H1 (cell line): Measurements from ENCODE around the gene TAGLN3. TPM values are rescaled to one million over a fixed set of nuclear protein-coding genes. Genes with fewer than 3 reads are reported as not detected.

ENCODE experiments used
- CTCF ChIA-PET: fragments of 300-600 bp; sonication (Branson Sonifier 250); formaldehyde crosslinking; loops from one replicate; lab custom pipeline; 2021; ENCODE audit not compliant: partially characterized antibody; lab: Charles Lee
- POLR2A ChIA-PET: fragments of 300-600 bp; sonication (Branson Sonifier 250); formaldehyde crosslinking; loops from one replicate; lab custom pipeline; 2021; ENCODE audit warnings: inconsistent platforms; ENCODE audit not compliant: partially characterized antibody; lab: Charles Lee
- DNase-seq, 2 experiments: peaks; one replicate each; pipeline versions ENCODE4 v3.0.0 to v3.0.0-alpha.2; 2010 to 2022; ENCODE audit warnings: low spot score in 2 of 2, low read depth in 1 of 2, mixed read lengths in 1 of 2
- FAIRE-seq: peaks from 2 replicates; lab custom pipeline; 2011; peaks lifted over from hg19 to GRCh38; lab: Jason Lieb, UNC
- H2AFZ ChIP-seq: 2 replicates; pipeline ENCODE4 v1.8.1; 2012; ENCODE audit warnings: low read length, inconsistent platforms
- H2AK5ac ChIP-seq: 2 replicates; pipeline ENCODE4 v1.6.1; 2013; ENCODE audit warnings: low read depth, low read length
- H2BK120ac ChIP-seq: replicated peaks from 2 replicates; pipeline ENCODE3; 2013; ENCODE audit warnings: low read depth, low read length, inconsistent platforms
- H2BK12ac ChIP-seq: 2 replicates; pipeline ENCODE4 v1.6.1; 2013; ENCODE audit warnings: low read depth, low read length
- H2BK15ac ChIP-seq: 2 replicates; pipeline ENCODE4 v1.6.1; 2013; ENCODE audit warnings: low read length
- H2BK20ac ChIP-seq: 2 replicates; pipeline ENCODE4 v1.6.1; 2013; ENCODE audit warnings: low read length
- H2BK5ac ChIP-seq: 2 replicates; pipeline ENCODE4 v1.6.1; 2013; ENCODE audit warnings: low read depth, low read length
- H3K14ac ChIP-seq: 2 replicates; pipeline ENCODE4 v1.6.1; 2013; ENCODE audit warnings: inconsistent platforms; ENCODE audit not compliant: insufficient read length
- H3K18ac ChIP-seq: 2 replicates; pipeline ENCODE4 v1.6.1; 2013; ENCODE audit warnings: low read length; ENCODE audit errors: extremely low read depth
- H3K23ac ChIP-seq: 2 replicates; pipeline ENCODE4 v1.6.1; 2013; ENCODE audit warnings: inconsistent platforms; ENCODE audit not compliant: insufficient read length
- H3K23me2 ChIP-seq: 2 replicates; pipeline ENCODE4 v1.6.1; 2013; ENCODE audit warnings: low read depth, low read length
- H3K27ac ChIP-seq: 2 replicates; pipeline ENCODE4 v1.6.1; 2011; ENCODE audit warnings: low read depth, low read length, inconsistent platforms
- H3K27me3 ChIP-seq, 4 experiments: replicated peaks in 1 of 4; 1 replicate in 1 of 4; 2 replicates in 3 of 4; pipeline versions ENCODE4 v1.6.1 to v1.8.1; 2011 to 2013; ENCODE audit warnings: low read length in 3 of 4, mild to moderate bottlenecking in 3 of 4, inconsistent platforms in 2 of 4, mixed read lengths in 2 of 4, moderate library complexity in 1 of 4; ENCODE audit not compliant: control insufficient read depth in 3 of 4, insufficient read depth in 3 of 4; ENCODE audit errors: extremely low read depth in 1 of 4
- H3K36me3 ChIP-seq, 4 experiments: 2 replicates each; pipeline versions ENCODE4 v1.6.1 to v1.8.1; 2011 to 2013; ENCODE audit warnings: mild to moderate bottlenecking in 4 of 4, low read length in 3 of 4, moderate library complexity in 2 of 4, control low read depth in 1 of 4, inconsistent platforms in 1 of 4; ENCODE audit not compliant: insufficient read depth in 4 of 4, control insufficient read depth in 2 of 4
- H3K4ac ChIP-seq: replicated peaks from 2 replicates; pipeline ENCODE3; 2013; ENCODE audit warnings: low read length, low read depth, mixed read lengths, inconsistent platforms; ENCODE audit not compliant: insufficient read length
- H3K4me1 ChIP-seq, 4 experiments: replicated peaks in 1 of 4; 1 replicate in 1 of 4; 2 replicates in 3 of 4; pipeline versions ENCODE4 v1.6.1 to v1.8.1; 2011 to 2013; ENCODE audit warnings: low read length in 3 of 4, inconsistent platforms in 2 of 4, mixed read lengths in 1 of 4; ENCODE audit not compliant: insufficient read depth in 4 of 4, control insufficient read depth in 3 of 4
- H3K4me2 ChIP-seq, 2 experiments: 2 replicates each; pipeline versions ENCODE4 v1.6.1 to v1.8.1; 2011 to 2013; ENCODE audit warnings: low read depth in 2 of 2, low read length in 2 of 2, control low read depth in 1 of 2, inconsistent platforms in 1 of 2, mild to moderate bottlenecking in 1 of 2; ENCODE audit not compliant: insufficient read depth in 1 of 2
- H3K4me3 ChIP-seq, 4 experiments: fragments of 200-600, 300-600 bp in 1 of 4; sonication (generic), shearing (Covaris generic), sonication (Bioruptor Twin) in 1 of 4; 2 replicates each; pipeline versions ENCODE4 v1.5.1 to v1.8.1; 2011 to 2016; ENCODE audit warnings: low read length in 4 of 4, low read depth in 3 of 4, control low read depth in 2 of 4, inconsistent platforms in 2 of 4, mild to moderate bottlenecking in 2 of 4, mixed read lengths in 1 of 4, moderate library complexity in 1 of 4; ENCODE audit not compliant: insufficient read depth in 2 of 4; ENCODE audit errors: extremely low read depth in 1 of 4
- H3K56ac ChIP-seq: replicated peaks from 2 replicates; pipeline ENCODE3; 2013; ENCODE audit warnings: low read depth, mild to moderate bottlenecking, mixed read lengths, low read length, inconsistent platforms; ENCODE audit not compliant: insufficient read length
- H3K79me1 ChIP-seq: 2 replicates; pipeline ENCODE4 v1.6.1; 2013; ENCODE audit warnings: low read depth, low read length, control low read depth
- H3K79me2 ChIP-seq, 2 experiments: 2 replicates each; pipeline versions ENCODE4 v1.6.1 to v1.8.1; 2012 to 2013; ENCODE audit warnings: low read length in 2 of 2, mild to moderate bottlenecking in 2 of 2, inconsistent platforms in 1 of 2; ENCODE audit not compliant: insufficient read depth in 2 of 2, control insufficient read depth in 1 of 2
- H3K9ac ChIP-seq, 4 experiments: replicated peaks in 1 of 4; 1 replicate in 1 of 4; 2 replicates in 3 of 4; pipeline versions ENCODE4 v1.6.1 to v1.8.1; 2011 to 2013; ENCODE audit warnings: low read depth in 3 of 4, low read length in 3 of 4, control low read depth in 2 of 4, mild to moderate bottlenecking in 2 of 4, moderate library complexity in 2 of 4, inconsistent platforms in 1 of 4; ENCODE audit errors: extremely low read depth in 1 of 4
- H3K9me3 ChIP-seq, 2 experiments: 2 replicates each; pipeline versions ENCODE4 v1.6.1 to v1.8.1; 2012 to 2013; ENCODE audit warnings: mild to moderate bottlenecking in 2 of 2, moderate library complexity in 2 of 2, control low read depth in 1 of 2, inconsistent platforms in 1 of 2, low read depth in 1 of 2, low read length in 1 of 2, mixed read lengths in 1 of 2; ENCODE audit not compliant: insufficient read depth in 2 of 2
- H4K20me1 ChIP-seq, 2 experiments: replicated peaks in 1 of 2; 2 replicates each; pipeline versions ENCODE3 to v1.8.1; 2011 to 2013; ENCODE audit warnings: inconsistent platforms in 2 of 2, low read length in 2 of 2, mild to moderate bottlenecking in 1 of 2; ENCODE audit not compliant: insufficient read depth in 2 of 2, control insufficient read depth in 1 of 2
- H4K5ac ChIP-seq: 2 replicates; pipeline ENCODE4 v1.6.1; 2013; ENCODE audit warnings: low read length, low read depth, mixed read lengths, inconsistent platforms; ENCODE audit not compliant: insufficient read length
- H4K8ac ChIP-seq: 2 replicates; pipeline ENCODE4 v1.8.0; 2013; ENCODE audit warnings: mild to moderate bottlenecking, moderate library complexity, low read length, inconsistent platforms; ENCODE audit not compliant: insufficient read depth; ENCODE audit errors: extremely low read depth
- H4K91ac ChIP-seq: replicated peaks from 2 replicates; pipeline ENCODE3; 2013; ENCODE audit warnings: low read length, mixed read lengths, inconsistent platforms; ENCODE audit not compliant: insufficient read length
- CBX5 ChIP-seq: fragments of 300-800, 300-1000 bp; sonication (generic); IDR thresholded peaks from 2 replicates; pipeline ENCODE4 v1.7.1; 2016; ENCODE audit warnings: antibody characterized with exemption, low read length, low read depth
- CEBPB ChIP-seq: IDR thresholded peaks from 2 replicates; pipeline ENCODE4 v1.6.1; 2012; ENCODE audit warnings: low read depth, low read length
- POLR2AphosphoS5 ChIP-seq: IDR thresholded peaks from 2 replicates; pipeline ENCODE4 v1.6.1; 2011; ENCODE audit warnings: low read depth, low read length
- SP4 ChIP-seq: IDR thresholded peaks from 2 replicates; pipeline ENCODE4 v1.6.1; 2012; ENCODE audit warnings: low read length, inconsistent platforms
- TAF1 ChIP-seq: IDR thresholded peaks from 2 replicates; pipeline ENCODE4 v1.6.1; 2011; ENCODE audit warnings: mild to moderate bottlenecking, low read depth, low read length
- TBP ChIP-seq: IDR thresholded peaks from 2 replicates; pipeline ENCODE4 v1.6.1; 2011; ENCODE audit warnings: low read depth, low read length, improper control_type of control experiment
- WGBS, 2 experiments: shearing (Covaris generic) in 1 of 2; methylation state at CpG; one replicate each; pipeline versions ENCODE4 v1.1.6 to v1.1.7; 2013 to 2015; ENCODE audit warnings: low lambda C conversion rate in 2 of 2, mixed read lengths in 2 of 2, inconsistent platforms in 1 of 2, low coverage in 1 of 2, missing lambda C conversion rate in 1 of 2; ENCODE audit not compliant: insufficient replicate concordance in 2 of 2, insufficient coverage in 1 of 2, insufficient read length in 1 of 2; ENCODE audit errors: extremely low coverage in 1 of 2, missing lambda C conversion rate in 1 of 2; 5-methylcytosine and 5-hydroxymethylcytosine counted together
- polyA plus RNA-seq, 7 experiments: library from polyadenylated mRNA; depleted of rRNA in 3 of 7; stranded (reverse) in 5 of 7; unstranded in 2 of 7; fragments of >200 nt in 5 of 7; fragments of 200-250 nt in 2 of 7; gene quantifications; 1 replicate in 5 of 7; 2 replicates in 1 of 7; 4 replicates in 1 of 7; pipeline versions ENCODE4 v1.2.1 to v1.2.3, GENCODE V29; 2011 to 2013; ENCODE audit warnings: missing spikeins in 2 of 7, mixed read lengths in 2 of 7
- total RNA-seq: library from RNA; stranded (reverse); fragmentation: NEBNext Ultra II Directional; extraction: Animal tissue kit (Norgen Biotek cat#: 25700); gene quantifications from 2 replicates; pipeline ENCODE4 v1.2.1, GENCODE V29; 2021

TAGLN3 gene
- total and polyA plus RNA-seq, 2 of the 8 experiments (the other 6 are each of a cell fraction or from before 2014, with no cell fraction given): 6.3 to 7.5 TPM

DNA sequence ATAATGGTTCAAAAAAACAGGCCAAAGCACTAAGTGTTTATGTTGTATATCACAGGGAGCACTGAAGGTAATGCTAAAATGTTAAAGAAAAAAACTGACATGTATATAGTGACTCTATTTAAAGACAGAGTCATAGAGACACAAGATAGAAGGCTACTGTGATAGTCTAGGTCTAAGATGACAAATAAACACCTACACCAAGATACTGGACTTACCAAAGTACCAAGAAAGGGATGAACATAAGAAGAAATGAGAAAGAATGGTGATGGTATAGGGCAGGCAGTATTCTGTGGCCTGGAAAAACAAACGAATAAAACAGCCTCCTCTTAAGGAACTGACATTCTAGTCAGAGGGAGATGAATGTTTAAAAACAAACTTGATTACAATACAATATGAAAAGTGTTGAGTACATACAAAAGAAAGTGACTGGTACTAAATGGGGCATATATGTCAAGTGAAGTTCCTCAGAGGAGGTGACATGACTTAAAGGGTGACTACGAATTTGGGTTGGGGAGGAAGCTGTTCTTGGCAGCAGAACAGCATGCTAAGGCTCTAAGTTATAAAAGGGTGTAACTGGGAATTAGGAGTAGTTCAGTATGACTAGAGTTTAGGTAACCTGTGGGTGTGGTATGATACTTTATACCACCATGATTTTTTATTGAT is 14.0 kb upstream of the TAGLN3 start:
- Histone ChIP-seq H2BK15ac (no peak overlapping the region), H3K9me3 (no peaks in the 10 kb centered on the region), H2AK5ac (no peak overlapping the region), H3K14ac (no peak overlapping the region), H4K5ac (no peak overlapping the region), H2BK120ac (no peak overlapping the region), H3K79me2 (peaks cover 0 to 12% of the 10 kb centered on the region in 2 experiments; a peak in 3 of 4 replicates), H4K8ac (no peak overlapping the region), H3K4me3 (no peak overlapping the region), H3K23ac (no peak overlapping the region), H3K36me3 (peaks cover 0 to 8% (median 4%) of the 10 kb centered on the region in 4 experiments; a peak in 3 of 8 replicates), H3K27ac (no peak overlapping the region), H4K20me1 (peaks cover 0 to 2% of the 10 kb centered on the region in 2 experiments), H3K56ac (no peak overlapping the region), H3K9ac (no peak overlapping the region), H3K27me3 (no peaks in the 10 kb centered on the region), H2BK5ac (no peak overlapping the region), H2BK20ac (no peak overlapping the region), H3K4ac (no peak overlapping the region), H2BK12ac (no peak overlapping the region), H3K4me1 (no peaks in the 10 kb centered on the region), H3K4me2 (no peak overlapping the region), H3K79me1 (no peaks in the 10 kb centered on the region; the same call in 1 of the 2 replicates), H2AFZ (no peak overlapping the region), H3K18ac (no peak overlapping the region), H4K91ac (no peak overlapping the region), H3K23me2 (no peaks in the 10 kb centered on the region)
- POLR2A ChIA-PET: interaction anchor here (0.7 kb wide), 1 partner anchor 15 kb away, joined by 3 read pairs; no protein-coding TSS in a partner anchor
- CTCF ChIA-PET: interaction anchor here (1.0 to 1.9 kb wide), 2 partner anchors 14 to 29 kb away, joined by 4 to 7 read pairs; partner anchors contain the start of gene TAGLN3
- FAIRE-seq: no peak
- TF ChIP-seq SP4: no peak
- no peak for TF ChIP-seq TAF1
- no peak for TF ChIP-seq CBX5
- TF ChIP-seq POLR2AphosphoS5: no peak
- no peak for TF ChIP-seq TBP
- no peak for TF ChIP-seq CEBPB
- WGBS, 2 experiments: 78% methylated on average over 2 of the region's 2 CpGs; no CpG with 5 or more reads in 1 of the 2 experiments
- no peak for DNase-seq
